ENCODE results near the gene CRIM1. TPM values are rescaled to one million over a fixed set of nuclear protein-coding genes. Genes with fewer than 3 reads are reported as not detected.

CRIM1 gene
- total and polyA plus RNA-seq, 2 experiments from 2014 or later = 10.5 to 36.4 TPM

GRCh38 chr2:36339607-36340218 is 15.9 kb upstream of the CRIM1 start:
- Histone ChIP-seq H2AFZ (no peak overlapping the region), H3K27ac (ENCODE audit: low read depth) (no peak overlapping the region), H3K79me2 (replicated peaks; ENCODE audit: insufficient read depth) (no peaks in the 10 kb centered on the region), H3K9me2 (ENCODE audit: insufficient read depth) (no peaks in the 10 kb centered on the region; the same call in 1 of the 2 replicates), H3K4me3 (no peak overlapping the region), H3K4me2 (no peak overlapping the region), H4K20me1 (replicated peaks; ENCODE audit: insufficient read depth) (no peaks in the 10 kb centered on the region), H3K36me3 (ENCODE audit: insufficient read depth) (no peaks in the 10 kb centered on the region; the same call in 1 of the 2 replicates), H3K4me1 (ENCODE audit: insufficient read depth) (peaks cover 9% of the 10 kb centered on the region; the same call in 1 of the 2 replicates), H3K27me3 (ENCODE audit: insufficient read depth) (no peaks in the 10 kb centered on the region), H3F3A (replicated peaks; ENCODE audit: low read depth) (no peaks in the 10 kb centered on the region)
- Mint-ChIP-seq H3K9me3 (no peaks in the 10 kb centered on the region), H3K27ac (no peak overlapping the region; the same call in 1 of the 2 replicates), H3K4me3 (no peak overlapping the region), H3K36me3 (ENCODE audit: low read depth) (no peaks in the 10 kb centered on the region), H3K27me3 (ENCODE audit: insufficient read depth, low read depth, poor library complexity) (peaks cover 2% of the 10 kb centered on the region), H3K4me1 (peaks cover 23% of the 10 kb centered on the region)
- TF ChIP-seq EZH2 (IDR thresholded peaks at IDR 0.05; ENCODE audit: low read depth, unreplicated experiment) = no peak
- TF ChIP-seq ETS1 (IDR thresholded peaks at IDR 0.05) = no peak
- TF ChIP-seq STAT1 (IDR thresholded peaks at IDR 0.05; ENCODE audit: unreplicated experiment) = no peak
- no peak for TF ChIP-seq ZNF114 (CRISPR knock-in tag; IDR thresholded peaks at IDR 0.05)
- TF ChIP-seq CTCF (conservative IDR thresholded peaks at IDR 0.05; ENCODE audit: low read depth in 2 of 2) = no peak
- no peak for TF ChIP-seq ZNF331 (CRISPR knock-in tag; IDR thresholded peaks at IDR 0.05; ENCODE audit: low read depth)
- TF ChIP-seq ZNF462 (CRISPR knock-in tag; IDR thresholded peaks at IDR 0.05) = no peak
- TF ChIP-seq POLR2AphosphoS5 (IDR thresholded peaks at IDR 0.05; ENCODE audit: low read depth) = no peak
- TF ChIP-seq CREB1 (CRISPR knock-in tag; IDR thresholded peaks at IDR 0.05; ENCODE audit: low read depth) = no peak
- no peak for TF ChIP-seq NANOG (IDR thresholded peaks at IDR 0.05; ENCODE audit: borderline replicate concordance)
- no peak for TF ChIP-seq JUNB (IDR thresholded peaks at IDR 0.05; ENCODE audit: unreplicated experiment)
- TF ChIP-seq EZH2phosphoT487 (IDR thresholded peaks at IDR 0.05; ENCODE audit: unreplicated experiment) = no peak
- TF ChIP-seq REST (IDR thresholded peaks at IDR 0.05; ENCODE audit: unreplicated experiment) = no peak
- ATAC-seq (no peak), DNase-seq (ENCODE audit: low spot score) (no peak)
